ENCODE data around the gene ANKRD2.

ANKRD2 gene

GRCh38 chr10:97571622-97572021 lies 957 bp upstream of the ANKRD2 start:
- TF ChIP-seq TEAD4 (IDR thresholded peaks at IDR 0.05), result 0 out of 2 replicates have a peak, but pooled peaks have one; percentile 25
- no peak for TF ChIP-seq FOXM1 (IDR thresholded peaks at IDR 0.05; ENCODE audit: borderline replicate concordance, low read depth)
- no peak for TF ChIP-seq TAF1 (IDR thresholded peaks at IDR 0.05; ENCODE audit: low read depth)

GRCh38 chr10:97573021-97573420 lies 442 bp downstream of the ANKRD2 start:
- TF ChIP-seq REST (IDR thresholded peaks at IDR 0.05; ENCODE audit: low read depth) (no peak), NFIC (IDR thresholded peaks at IDR 0.05) (no peak), USF1 (IDR thresholded peaks at IDR 0.05) (no peak), TEAD4 (IDR thresholded peaks at IDR 0.05) (0 out of 2 replicates have a peak, but pooled peaks have one; percentile 13), CREB1 (IDR thresholded peaks at IDR 0.05; ENCODE audit: low read depth) (no peak), CEBPB (IDR thresholded peaks at IDR 0.05) (no peak), EGR1 (IDR thresholded peaks at IDR 0.05) (0 out of 2 replicates have a peak, but pooled peaks have one; percentile 6), TAF1 (IDR thresholded peaks at IDR 0.05; ENCODE audit: low read depth) (no peak), MAX (IDR thresholded peaks at IDR 0.05) (no peak)

GRCh38 chr10:97573672-97574071 lies 1.1 kb downstream of the ANKRD2 start:
- TF ChIP-seq NFIC (IDR thresholded peaks at IDR 0.05), result no peak
- no peak for TF ChIP-seq TEAD4 (IDR thresholded peaks at IDR 0.05)
- no peak for TF ChIP-seq EGR1 (IDR thresholded peaks at IDR 0.05)
- TF ChIP-seq MAX (IDR thresholded peaks at IDR 0.05), result no peak
- TF ChIP-seq CREB1 (IDR thresholded peaks at IDR 0.05; ENCODE audit: low read depth), result no peak
- no peak for TF ChIP-seq REST (IDR thresholded peaks at IDR 0.05; ENCODE audit: low read depth)
- no peak for TF ChIP-seq RAD21 (IDR thresholded peaks at IDR 0.05; ENCODE audit: low read depth)
- no peak for TF ChIP-seq TCF12 (IDR thresholded peaks at IDR 0.05; ENCODE audit: low read depth)
- no peak for TF ChIP-seq YY1 (IDR thresholded peaks at IDR 0.05; ENCODE audit: low read depth)
- TF ChIP-seq TAF1 (IDR thresholded peaks at IDR 0.05; ENCODE audit: low read depth), result no peak
- no peak for TF ChIP-seq CEBPB (IDR thresholded peaks at IDR 0.05)
- no peak for TF ChIP-seq EP300 (IDR thresholded peaks at IDR 0.05; ENCODE audit: borderline replicate concordance)
- no peak for TF ChIP-seq USF1 (IDR thresholded peaks at IDR 0.05)
- no peak for TF ChIP-seq ZBTB7A (IDR thresholded peaks at IDR 0.05; ENCODE audit: low read depth)
- TF ChIP-seq FOXM1 (IDR thresholded peaks at IDR 0.05; ENCODE audit: borderline replicate concordance, low read depth), result no peak

- TF ChIP-seq TCF12 (IDR thresholded peaks at IDR 0.05; ENCODE audit: low read depth), result peak; percentile 95
- TF ChIP-seq REST (IDR thresholded peaks at IDR 0.05; ENCODE audit: low read depth), result no peak
- TF ChIP-seq EGR1 (IDR thresholded peaks at IDR 0.05), result no peak
- peak; percentile 46; the same call in 1 of the 2 replicates for TF ChIP-seq CEBPB (IDR thresholded peaks at IDR 0.05)
- peak; percentile 100 for TF ChIP-seq TEAD4 (IDR thresholded peaks at IDR 0.05)
- no peak for TF ChIP-seq TAF1 (IDR thresholded peaks at IDR 0.05; ENCODE audit: low read depth)
- TF ChIP-seq EP300 (IDR thresholded peaks at IDR 0.05; ENCODE audit: borderline replicate concordance), result peak; percentile 90
- no peak for TF ChIP-seq FOXM1 (IDR thresholded peaks at IDR 0.05; ENCODE audit: borderline replicate concordance, low read depth)
- peak; percentile 75 for TF ChIP-seq USF1 (IDR thresholded peaks at IDR 0.05)
- no peak for TF ChIP-seq ZBTB7A (IDR thresholded peaks at IDR 0.05; ENCODE audit: low read depth)
- TF ChIP-seq MAX (IDR thresholded peaks at IDR 0.05), result peak; percentile 85
- TF ChIP-seq RAD21 (IDR thresholded peaks at IDR 0.05; ENCODE audit: low read depth), result peak; percentile 9; the same call in 1 of the 2 replicates
- peak; percentile 100 for TF ChIP-seq NFIC (IDR thresholded peaks at IDR 0.05)
- peak; percentile 62 for TF ChIP-seq YY1 (IDR thresholded peaks at IDR 0.05; ENCODE audit: low read depth)
Measured at GRCh38 chr10:97574374-97575126, 2.0 kb downstream of the ANKRD2 start.

Data from Ishikawa (cell line).